Raji (cell line): ENCODE measurements around the gene PCDHA10.

Experiments
- POLR2A ChIP-seq: IDR thresholded peaks from 2 replicates; pipeline ENCODE4 v1.6.1; 2011; ENCODE audit warnings: low read depth, low read length, control low read depth; ENCODE audit not compliant: insufficient read depth

Gene PCDHA10

GRCh38 chr5:140855772-140856674 lies at the start of gene PCDHA10:
PCDHA10 (plus strand) TSS chr5:140855897; CDS start chr5:140856049, 152 bp downstream.
- no peak for TF ChIP-seq POLR2A

GRCh38 chr5:140806834-140807775 lies 48.6 kb upstream of the PCDHA10 start, which contains the start of gene PCDHA4:
PCDHA4 (plus strand) TSS chr5:140807068.
- no peak for TF ChIP-seq POLR2A

GRCh38 chr5:140808889-140809291 lies 46.8 kb upstream of the PCDHA10 start:
- TF ChIP-seq POLR2A, result no peak

GRCh38 chr5:140821375-140822280 lies 34.1 kb upstream of the PCDHA10 start, which contains the start of gene PCDHA5:
PCDHA5 (plus strand) TSS chr5:140821613.
- no peak for TF ChIP-seq POLR2A

GRCh38 chr5:140822281-140822629 lies 33.4 kb upstream of the PCDHA10 start:
- TF ChIP-seq POLR2A, result no peak

- TF ChIP-seq POLR2A, result no peak
Observed at GRCh38 chr5:140823475-140823874, 32.2 kb upstream of the PCDHA10 start.

GRCh38 chr5:140827704-140828361 lies 27.9 kb upstream of the PCDHA10 start, which contains the start of gene PCDHA6:
PCDHA6 (plus strand) TSS chr5:140827960; CDS start chr5:140828092, 132 bp downstream.
- TF ChIP-seq POLR2A, result no peak

- TF ChIP-seq POLR2A, result no peak
Observed at GRCh38 chr5:140828362-140828737, 27.3 kb upstream of the PCDHA10 start.

GRCh38 chr5:140833993-140834392 lies 21.7 kb upstream of the PCDHA10 start, which contains the start of gene PCDHA7:
PCDHA7 (plus strand) TSS chr5:140834269; CDS start chr5:140834384, 115 bp downstream.
- no peak for TF ChIP-seq POLR2A

GRCh38 chr5:140835622-140836510 lies 19.8 kb upstream of the PCDHA10 start:
- no peak for TF ChIP-seq POLR2A

GRCh38 chr5:140840978-140841962 lies 14.4 kb upstream of the PCDHA10 start, which contains the start of gene PCDHA8:
PCDHA8 (plus strand) TSS chr5:140841187; CDS start chr5:140841322, 135 bp downstream.
- no peak for TF ChIP-seq POLR2A
